Common myeloid progenitor, CD34-positive (primary cell): ENCODE results near the gene TBXA2R.

Experiments used
- CTCF ChIA-PET: fragments of 350-600 bp; sonication (Branson Sonifier 250); formaldehyde crosslinking; loops from one replicate; lab custom pipeline; 2021; ENCODE audit warnings: antibody characterized with exemption; lab: Charles Lee
- POLR2A ChIA-PET: fragments of 350-600 bp; sonication (Branson Sonifier 250); formaldehyde crosslinking; loops from one replicate; lab custom pipeline; 2021; ENCODE audit warnings: antibody characterized with exemption; lab: Charles Lee
- DNase-seq, 3 donors: peaks; one replicate each; pipeline versions ENCODE4 v3.0.0 to v3.0.0-alpha.2; 2013
- H3K27ac ChIP-seq, 2 experiments: 1 replicate in 1 of 2; 2 replicates in 1 of 2; pipeline ENCODE4 v1.7.0; 2013; ENCODE audit warnings: inconsistent platforms in 2 of 2, low read length in 2 of 2, mild to moderate bottlenecking in 2 of 2, low read depth in 1 of 2, moderate library complexity in 1 of 2; ENCODE audit not compliant: severe bottlenecking in 2 of 2, insufficient read depth in 1 of 2, poor library complexity in 1 of 2
- H3K27me3 ChIP-seq, 5 experiments: replicated peaks in 2 of 5; 1 replicate in 3 of 5; 2 replicates in 2 of 5; pipeline versions ENCODE4 v1.6.1 to v1.7.0; 2013; ENCODE audit warnings: low read length in 4 of 5, mild to moderate bottlenecking in 2 of 5, moderate library complexity in 2 of 5, inconsistent platforms in 1 of 5; ENCODE audit not compliant: insufficient read depth in 5 of 5, control insufficient read depth in 4 of 5
- H3K36me3 ChIP-seq, 4 experiments: 1 replicate in 2 of 4; 2 replicates in 2 of 4; pipeline versions ENCODE4 v1.6.1 to v1.7.0; 2013; ENCODE audit warnings: low read length in 3 of 4, control low read depth in 1 of 4, mild to moderate bottlenecking in 1 of 4; ENCODE audit not compliant: control insufficient read depth in 4 of 4, insufficient read depth in 4 of 4
- H3K4me1 ChIP-seq, 4 experiments: 1 replicate in 3 of 4; 2 replicates in 1 of 4; pipeline versions ENCODE4 v1.6.1 to v1.7.1; 2013; ENCODE audit warnings: low read length in 3 of 4, mild to moderate bottlenecking in 3 of 4, control low read depth in 1 of 4, inconsistent platforms in 1 of 4, moderate library complexity in 1 of 4; ENCODE audit not compliant: control insufficient read depth in 4 of 4, insufficient read depth in 4 of 4; ENCODE audit errors: control extremely low read depth in 1 of 4
- H3K4me3 ChIP-seq, 7 experiments: 1 replicate in 4 of 7; 2 replicates in 3 of 7; pipeline versions ENCODE4 v1.5.1 to v1.7.0; 2013; ENCODE audit warnings: mild to moderate bottlenecking in 7 of 7, low read length in 6 of 7, moderate library complexity in 6 of 7, inconsistent platforms in 2 of 7, low read depth in 2 of 7, control low read depth in 1 of 7; ENCODE audit not compliant: insufficient read depth in 4 of 7, control insufficient read depth in 1 of 7; ENCODE audit errors: extremely low read depth in 1 of 7
- H3K9me3 ChIP-seq, 5 experiments: 1 replicate in 4 of 5; 2 replicates in 1 of 5; pipeline versions ENCODE4 v1.6.1 to v1.7.1; 2013; ENCODE audit warnings: low read length in 4 of 5, mild to moderate bottlenecking in 2 of 5, inconsistent platforms in 1 of 5, low read depth in 1 of 5, moderate library complexity in 1 of 5; ENCODE audit not compliant: control insufficient read depth in 4 of 5, insufficient read depth in 2 of 5; ENCODE audit errors: control extremely low read depth in 1 of 5
- WGBS: methylation state at CpG from one replicate; pipeline ENCODE4 v1.1.5; 2013; ENCODE audit not compliant: insufficient coverage; 5-methylcytosine and 5-hydroxymethylcytosine counted together

TBXA2R gene

DNA sequence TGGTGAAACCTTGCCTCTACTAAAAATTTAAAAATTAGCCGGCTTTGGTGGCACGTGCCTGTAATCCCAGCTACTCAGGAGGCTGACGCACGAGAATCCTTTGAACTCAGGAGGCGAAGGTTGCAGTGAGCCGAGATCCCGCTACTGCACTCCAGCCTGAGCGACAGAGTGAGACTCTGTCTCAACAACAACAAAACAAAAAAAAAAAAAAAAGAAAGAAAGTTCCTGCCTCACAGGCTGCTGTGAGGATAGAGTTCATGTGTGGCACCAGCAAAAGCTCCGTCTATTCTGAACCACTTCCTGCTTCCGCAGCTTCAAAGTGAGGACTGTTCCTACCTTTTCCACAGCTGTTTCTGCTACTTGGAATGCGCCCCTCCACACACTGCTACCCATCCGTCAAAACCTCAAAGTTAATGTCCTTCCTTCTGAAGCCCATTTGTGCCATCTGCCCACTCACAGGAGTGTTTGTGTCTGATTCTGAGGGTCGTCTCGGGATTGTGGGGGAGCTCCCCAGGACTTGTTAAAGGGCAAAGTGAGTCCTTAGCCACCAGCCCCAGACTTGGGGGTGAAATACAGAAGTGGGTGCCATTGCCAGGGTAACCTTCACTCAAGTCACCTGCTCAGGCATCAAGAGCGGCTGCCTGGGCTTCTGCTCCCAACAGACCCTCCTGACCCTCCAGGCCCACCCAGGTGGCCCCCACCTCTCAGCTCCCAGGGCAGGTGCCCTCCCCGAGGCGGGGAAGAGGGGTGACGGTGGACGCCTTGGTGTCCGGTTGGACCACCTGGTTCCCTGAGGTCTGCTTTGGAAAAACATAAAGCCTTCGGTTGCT, 52.2 kb downstream of the TBXA2R start:
- ChIA-PET CTCF (interaction anchor here (1.1 to 1.4 kb wide), 2 partner anchors 8 to 31 kb away, joined by 5 to 6 read pairs; partner anchors contain the start of gene GIPC3), POLR2A (interaction anchor here (0.6 to 1.1 kb wide), 4 partner anchors 17 to 501 kb away, joined by 3 to 4 read pairs (median 4); partner anchors contain the start of gene MRPL54)
- Histone ChIP-seq H3K27me3 (no peaks in the 10 kb centered on the region), H3K4me1 (peaks cover 6 to 53% (median 47%) of the 10 kb centered on the region in 4 experiments), H3K36me3 (peaks cover 0 to 12% (median 2%) of the 10 kb centered on the region in 4 experiments), H3K9me3 (no peaks in the 10 kb centered on the region), H3K27ac (peak overlapping the region in 1 of 2 experiments; percentile 45), H3K4me3 (peak overlapping the region in 6 of 7 experiments; percentile 8 to 43 (median 34))
- WGBS: 65% methylated on average over 9 of the region's 21 CpGs
- peak in 2 of 3 donors; percentile 55 to 57 for DNase-seq

DNA sequence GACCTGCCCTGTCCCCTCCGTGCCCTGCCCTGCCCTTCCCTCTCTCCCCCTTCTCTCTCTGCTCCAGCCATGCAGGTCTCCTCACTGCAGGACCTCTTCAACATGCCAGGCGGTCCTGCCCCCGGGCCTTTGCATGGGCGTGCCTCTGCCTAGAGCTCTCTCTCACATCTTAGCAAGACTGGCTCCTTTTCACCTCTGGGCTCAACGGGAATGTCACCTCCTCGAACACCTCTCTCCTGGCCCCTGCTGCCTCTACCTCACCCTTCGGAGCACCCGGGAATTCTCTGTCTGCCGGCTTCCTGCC, 54.9 kb downstream of the TBXA2R start:
- no peak for DNase-seq
- no peaks in the 10 kb centered on the region for H3K9me3 ChIP-seq
- H3K27ac ChIP-seq: no peak overlapping the region
- ChIA-PET POLR2A (no interaction called here), CTCF (interaction anchor here (1.6 kb wide), 1 partner anchor 34 kb away, joined by 3 read pairs; the partner anchor contains the start of gene GIPC3)
- 92% methylated on average over 6 of the region's 9 CpGs for WGBS
- H3K27me3 ChIP-seq: no peaks in the 10 kb centered on the region
- H3K4me1 ChIP-seq: peaks cover 6 to 50% (median 38%) of the 10 kb centered on the region in 4 experiments
- H3K4me3 ChIP-seq: no peak overlapping the region
- H3K36me3 ChIP-seq: peaks cover 2 to 35% (median 11%) of the 10 kb centered on the region in 4 experiments

DNA sequence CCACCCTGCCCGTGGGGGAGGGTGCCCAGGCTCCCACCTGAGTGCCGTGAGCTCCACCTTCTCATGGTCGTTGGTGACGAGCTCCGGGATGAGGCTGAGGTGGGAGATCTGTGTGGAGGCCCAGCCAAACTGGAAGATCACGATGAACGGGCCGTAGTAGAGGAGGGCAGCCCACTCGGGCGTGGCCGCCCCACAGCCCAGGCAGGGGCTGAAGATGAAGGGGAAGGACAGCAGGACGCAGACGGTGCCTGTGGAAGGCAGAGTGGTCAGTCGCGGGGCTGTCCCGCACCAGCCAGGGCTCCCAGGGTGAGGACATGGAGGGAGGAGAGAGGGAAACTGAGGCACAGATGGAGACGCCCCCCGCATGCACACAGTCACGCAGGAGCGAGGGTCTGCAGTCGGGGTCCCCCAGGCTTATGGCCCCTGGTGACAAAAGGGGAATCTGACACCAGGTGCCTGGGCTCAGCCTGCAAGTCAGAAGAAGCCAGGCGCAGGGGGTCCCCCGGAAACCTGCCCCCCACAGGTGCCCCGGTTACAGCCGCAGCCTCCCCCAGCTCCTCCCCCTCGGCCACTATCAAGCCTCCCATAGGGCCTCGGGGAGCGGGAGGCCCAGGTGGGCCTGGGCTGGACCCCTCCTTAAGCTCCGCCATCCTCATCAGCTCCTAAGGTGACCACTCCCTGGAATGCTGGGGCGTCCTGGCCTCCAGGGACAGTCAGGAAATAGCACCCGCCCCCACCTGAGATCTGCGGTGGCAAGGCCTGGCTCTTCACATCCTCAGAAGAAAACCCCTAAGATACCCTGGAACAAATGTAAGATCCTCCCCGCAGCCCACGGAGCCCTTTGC, 55.5 kb downstream of the TBXA2R start:
- H3K9me3 ChIP-seq: no peaks in the 10 kb centered on the region
- ChIA-PET POLR2A (no interaction called here), CTCF (interaction anchor here (0.6 to 1.6 kb wide), 2 partner anchors 9 to 34 kb away, joined by 3 read pairs; partner anchors contain the start of gene GIPC3)
- peaks cover 3 to 44% (median 33%) of the 10 kb centered on the region in 4 experiments for H3K4me1 ChIP-seq
- H3K27me3 ChIP-seq: no peaks in the 10 kb centered on the region
- DNase-seq: no peak
- 95% methylated on average over 24 of the region's 34 CpGs for WGBS
- no peak overlapping the region for H3K4me3 ChIP-seq
- H3K27ac ChIP-seq: no peak overlapping the region
- H3K36me3 ChIP-seq: peaks cover 2 to 40% (median 13%) of the 10 kb centered on the region in 4 experiments

DNA sequence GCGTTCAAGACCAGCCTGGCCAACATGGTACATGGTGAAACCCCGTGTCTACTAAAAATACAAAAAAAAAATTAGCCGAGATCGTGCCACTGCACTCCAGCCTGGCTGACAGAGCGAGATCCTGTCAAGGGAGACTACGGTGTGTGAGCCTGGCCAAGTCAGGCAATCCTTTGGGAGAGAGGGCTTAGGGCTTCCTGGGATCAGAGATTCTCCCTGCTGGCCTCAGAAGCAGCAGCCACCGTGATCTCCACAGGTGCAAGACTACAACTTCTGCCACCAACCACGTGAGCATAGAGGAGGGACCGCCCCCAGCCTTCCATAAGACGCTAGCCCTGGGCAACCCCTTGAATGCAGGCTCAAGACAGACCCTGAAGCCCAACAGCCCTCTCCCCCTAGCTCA, 56.9 kb downstream of the TBXA2R start:
- no peak for DNase-seq
- H3K4me3 ChIP-seq: no peak overlapping the region
- H3K4me1 ChIP-seq: peaks cover 3 to 32% (median 23%) of the 10 kb centered on the region in 4 experiments
- H3K9me3 ChIP-seq: no peaks in the 10 kb centered on the region
- H3K27me3 ChIP-seq: no peaks in the 10 kb centered on the region
- POLR2A ChIA-PET: no interaction called here
- CTCF ChIA-PET: interaction anchor here (1.1 kb wide), 1 partner anchor 41 kb away, joined by 4 read pairs; no protein-coding TSS in a partner anchor
- H3K27ac ChIP-seq: no peak overlapping the region
- WGBS: 100% methylated on average over 6 of the region's 10 CpGs
- peaks cover 2 to 48% (median 17%) of the 10 kb centered on the region in 4 experiments for H3K36me3 ChIP-seq

DNA sequence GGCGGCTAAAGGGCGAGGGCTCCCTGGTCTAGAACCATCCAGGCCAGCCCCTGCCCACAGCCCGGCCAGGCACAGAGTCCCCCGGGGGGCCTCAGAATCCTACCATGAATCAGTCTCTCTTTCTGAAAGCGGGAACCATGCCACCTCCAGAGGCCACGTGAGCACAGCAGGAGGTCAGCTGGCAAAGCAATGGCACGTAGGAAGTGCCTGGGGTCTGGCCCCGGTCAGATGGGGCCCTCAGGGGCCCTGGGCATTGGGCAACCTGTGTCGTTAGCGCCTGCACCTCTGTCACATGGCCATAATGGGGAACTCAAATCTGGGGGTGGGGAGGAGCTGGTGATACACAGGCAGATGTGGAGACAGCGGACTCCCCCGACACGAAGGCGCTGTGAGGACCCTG, 58.1 kb downstream of the TBXA2R start:
- WGBS: 86% methylated on average over 14 of the region's 14 CpGs
- no peak overlapping the region for H3K27ac ChIP-seq
- POLR2A ChIA-PET: no interaction called here
- no peaks in the 10 kb centered on the region for H3K27me3 ChIP-seq
- H3K9me3 ChIP-seq: no peaks in the 10 kb centered on the region
- no peak overlapping the region for H3K4me3 ChIP-seq
- DNase-seq: peak in 2 of 3 donors; percentile 48 to 50
- CTCF ChIA-PET: interaction anchor here (1.1 to 2.1 kb wide), 4 partner anchors 8 to 42 kb away, joined by 4 to 5 read pairs (median 4); partner anchors contain the start of genes GIPC3 and MFSD12
- peaks cover 2 to 60% (median 24%) of the 10 kb centered on the region in 4 experiments for H3K36me3 ChIP-seq
- peaks cover 0 to 23% (median 11%) of the 10 kb centered on the region in 4 experiments for H3K4me1 ChIP-seq

DNA sequence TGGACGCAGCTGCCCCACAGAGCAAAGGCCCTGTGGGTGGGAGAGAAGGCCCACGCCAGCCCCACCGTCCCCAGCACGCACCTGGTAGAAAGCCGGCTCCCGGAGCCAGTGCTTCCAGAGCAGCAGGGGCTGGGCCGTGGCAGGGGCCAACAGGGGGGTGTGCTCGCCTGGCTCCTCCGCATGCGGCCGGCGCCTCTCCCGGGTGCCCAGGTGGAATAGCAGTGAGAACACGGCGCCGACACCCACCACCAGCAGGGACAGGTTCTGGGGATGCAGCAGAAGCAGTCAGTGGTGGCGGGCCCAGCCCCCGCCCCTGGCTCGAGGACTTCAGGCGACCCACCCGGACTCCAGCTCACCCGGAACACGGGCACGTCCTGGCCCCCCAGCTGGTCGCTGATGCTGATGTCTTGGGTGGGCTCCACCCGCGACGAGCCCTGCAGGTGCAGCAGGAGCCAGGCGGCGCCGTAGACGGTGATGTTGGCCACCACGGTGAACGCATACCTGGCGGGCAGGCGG, 58.9 kb downstream of the TBXA2R start:
- no peak overlapping the region for H3K27ac ChIP-seq

More for the DNA sequence above, 58.9 kb downstream of the TBXA2R start:
- no peaks in the 10 kb centered on the region for H3K27me3 ChIP-seq
- 94% methylated on average over 31 of the region's 36 CpGs for WGBS
- POLR2A ChIA-PET: no interaction called here
- no peaks in the 10 kb centered on the region for H3K9me3 ChIP-seq
- H3K4me3 ChIP-seq: no peak overlapping the region
- CTCF ChIA-PET: interaction anchor here (1.4 to 2.1 kb wide), 2 partner anchors 9 to 22 kb away, joined by 4 read pairs; partner anchors contain the start of gene MFSD12
- no peak for DNase-seq
- peaks cover 2 to 67% (median 26%) of the 10 kb centered on the region in 4 experiments for H3K36me3 ChIP-seq
- H3K4me1 ChIP-seq: peaks cover 0 to 18% (median 6%) of the 10 kb centered on the region in 4 experiments
